MCF 10A (cell line): ENCODE results near the gene RGSL1. TPM values are rescaled to one million over a fixed set of nuclear protein-coding genes. Genes with fewer than 3 reads are reported as not detected.

ENCODE experiments used
- BruUV-seq: library from RNA; stranded (reverse); fragments of 400-500 nt; replicated peaks from 2 replicates; lab custom pipeline; 2021; lab: Mats Ljungman, UMichigan
- CTCF ChIA-PET: fragments of 300-600 bp; sonication (Branson Sonifier 250); formaldehyde crosslinking; extraction: SDS; loops from one replicate; lab custom pipeline; 2021; ENCODE audit warnings: antibody characterized with exemption, inconsistent platforms; lab: Yijun Ruan, JAX
- POLR2A ChIA-PET: fragments of 300-600, 350-650 bp; sonication (Branson Sonifier 250); formaldehyde crosslinking; extraction: SDS; loops from one replicate; lab custom pipeline; 2020; ENCODE audit warnings: antibody characterized with exemption, inconsistent platforms; lab: Yijun Ruan, JAX
- DNase-seq: peaks from one replicate; pipeline ENCODE4 v3.0.0-alpha.2; 2018; ENCODE audit not compliant: unreplicated experiment
- H3K27ac Mint-ChIP-seq: one replicate; pipeline ENCODE4 v1.8.0; 2022; ENCODE audit warnings: mild to moderate bottlenecking, low read depth, mixed read lengths; ENCODE audit not compliant: unreplicated experiment
- H3K27me3 Mint-ChIP-seq: one replicate; pipeline ENCODE4 v1.8.0; 2022; ENCODE audit warnings: mixed read lengths; ENCODE audit not compliant: insufficient read depth, unreplicated experiment
- H3K36me3 Mint-ChIP-seq: one replicate; pipeline ENCODE4 v1.8.0; 2022; ENCODE audit warnings: mild to moderate bottlenecking, moderate library complexity, mixed read lengths; ENCODE audit not compliant: insufficient read depth, unreplicated experiment
- H3K4me1 Mint-ChIP-seq: one replicate; pipeline ENCODE4 v1.8.0; 2022; ENCODE audit warnings: mixed read lengths; ENCODE audit not compliant: insufficient read depth, unreplicated experiment
- H3K4me3 Mint-ChIP-seq: one replicate; pipeline ENCODE4 v1.8.0; 2022; ENCODE audit warnings: mild to moderate bottlenecking, moderate library complexity, mixed read lengths; ENCODE audit not compliant: unreplicated experiment
- H3K9me3 Mint-ChIP-seq: one replicate; pipeline ENCODE4 v1.8.0; 2022; ENCODE audit warnings: mixed read lengths; ENCODE audit not compliant: unreplicated experiment
- CTCF ChIP-seq: fragments of 200-600 bp; IDR thresholded peaks from one replicate; pipeline ENCODE4 v1.8.0; 2022; ENCODE audit warnings: antibody characterized with exemption, mild to moderate bottlenecking; ENCODE audit not compliant: unreplicated experiment
- intact Hi-C: fragments of 100-400 bp; cut with micrococcal nuclease; formaldehyde crosslinking; loops from 2 replicates; pipeline ENCODE4 v1.14.1; 2022
- total RNA-seq: library from RNA; stranded (reverse); gene quantifications from 2 replicates; pipeline ENCODE4 v1.2.3, GENCODE V29; 2022

The RGSL1 gene
- total RNA-seq, 1 experiment from 2014 or later: not detected

GRCh38 chr1:182533896-182534295, 84.0 kb downstream of the RGSL1 start:
- no TSS peak for BruUV-seq
- H3K36me3 Mint-ChIP-seq: no peaks in the 10 kb centered on the region
- no peak for TF ChIP-seq CTCF
- no peaks in the 10 kb centered on the region for H3K4me1 Mint-ChIP-seq
- no peak for DNase-seq
- intact Hi-C loops: no loop called here
- H3K9me3 Mint-ChIP-seq: no peaks in the 10 kb centered on the region
- no peak overlapping the region for H3K27ac Mint-ChIP-seq
- ChIA-PET POLR2A (no interaction called here), CTCF (no interaction called here)
- H3K27me3 Mint-ChIP-seq: peaks cover 19% of the 10 kb centered on the region
- H3K4me3 Mint-ChIP-seq: no peak overlapping the region

GRCh38 chr1:182549346-182549745, 99.4 kb downstream of the RGSL1 start:
- Mint-ChIP-seq H3K27me3 (peaks cover 4% of the 10 kb centered on the region), H3K9me3 (peaks cover 9% of the 10 kb centered on the region), H3K4me1 (no peaks in the 10 kb centered on the region), H3K36me3 (no peaks in the 10 kb centered on the region), H3K4me3 (no peak overlapping the region), H3K27ac (no peak overlapping the region)
- TF ChIP-seq CTCF: no peak
- no TSS peak for BruUV-seq
- CTCF ChIA-PET: interaction anchor here (0.8 kb wide), 1 partner anchor 131 kb away, joined by 3 read pairs; no protein-coding TSS in a partner anchor
- POLR2A ChIA-PET: interaction anchor here (0.7 to 1.0 kb wide), 4 partner anchors 18 to 232 kb away, joined by 3 to 4 read pairs (median 3); no protein-coding TSS in a partner anchor
- intact Hi-C loops: no loop called here
- DNase-seq: no peak

GRCh38 chr1:182549811-182550210, 99.9 kb downstream of the RGSL1 start:
- intact Hi-C loops: no loop called here
- H3K36me3 Mint-ChIP-seq: no peaks in the 10 kb centered on the region
- no peaks in the 10 kb centered on the region for H3K27me3 Mint-ChIP-seq
- POLR2A ChIA-PET: interaction anchor here (1.0 kb wide), 2 partner anchors 26 to 122 kb away, joined by 3 to 4 read pairs; no protein-coding TSS in a partner anchor
- CTCF ChIA-PET: no interaction called here
- no peaks in the 10 kb centered on the region for H3K4me1 Mint-ChIP-seq
- peaks cover 9% of the 10 kb centered on the region for H3K9me3 Mint-ChIP-seq
- H3K27ac Mint-ChIP-seq: no peak overlapping the region
- no peak for TF ChIP-seq CTCF
- no peak overlapping the region for H3K4me3 Mint-ChIP-seq
- no peak for DNase-seq
- no TSS peak for BruUV-seq

- BruUV-seq: no TSS peak
- H3K36me3 Mint-ChIP-seq: no peaks in the 10 kb centered on the region
- ChIA-PET POLR2A (interaction anchor here (0.6 to 1.3 kb wide), 4 partner anchors 14 to 230 kb away, joined by 3 to 4 read pairs (median 3); no protein-coding TSS in a partner anchor), CTCF (interaction anchor here (0.6 kb wide), 1 partner anchor 625 kb away, joined by 4 read pairs; no protein-coding TSS in a partner anchor)
- H3K4me3 Mint-ChIP-seq: no peak overlapping the region
- H3K4me1 Mint-ChIP-seq: no peaks in the 10 kb centered on the region
- peaks cover 9% of the 10 kb centered on the region for H3K9me3 Mint-ChIP-seq
- no peak overlapping the region for H3K27ac Mint-ChIP-seq
- intact Hi-C loops: no loop called here
- H3K27me3 Mint-ChIP-seq: no peaks in the 10 kb centered on the region
- no peak for TF ChIP-seq CTCF
- no peak for DNase-seq
Observed at GRCh38 chr1:182552527-182552926, 102.6 kb downstream of the RGSL1 start.
